Skeletal muscle satellite cell (primary cell): ENCODE data around the gene EGFL8.

Experiments
- H3K27me3 ChIP-seq: 2 replicates; pipeline ENCODE4 v1.7.0; 2013; ENCODE audit warnings: low read length; ENCODE audit not compliant: control insufficient read depth, insufficient read depth
- H3K36me3 ChIP-seq: 2 replicates; pipeline ENCODE4 v1.7.0; 2013; ENCODE audit warnings: mild to moderate bottlenecking, control low read depth, low read length; ENCODE audit not compliant: insufficient read depth
- H3K4me1 ChIP-seq: 2 replicates; pipeline ENCODE4 v1.7.0; 2013; ENCODE audit warnings: low read length; ENCODE audit not compliant: control insufficient read depth, insufficient read depth
- H3K4me2 ChIP-seq: 2 replicates; pipeline ENCODE4 v1.7.0; 2013; ENCODE audit warnings: mild to moderate bottlenecking, low read length
- H3K4me3 ChIP-seq: 2 replicates; pipeline ENCODE4 v1.7.0; 2013; ENCODE audit warnings: low read length
- H3K9ac ChIP-seq: 2 replicates; pipeline ENCODE4 v1.7.0; 2013; ENCODE audit warnings: mild to moderate bottlenecking, low read depth, low read length, moderate library complexity
- H3K9me3 ChIP-seq: replicated peaks from 2 replicates; pipeline ENCODE4 v1.7.0; 2013; ENCODE audit warnings: mild to moderate bottlenecking, control low read depth, low read length

Gene EGFL8

DNA sequence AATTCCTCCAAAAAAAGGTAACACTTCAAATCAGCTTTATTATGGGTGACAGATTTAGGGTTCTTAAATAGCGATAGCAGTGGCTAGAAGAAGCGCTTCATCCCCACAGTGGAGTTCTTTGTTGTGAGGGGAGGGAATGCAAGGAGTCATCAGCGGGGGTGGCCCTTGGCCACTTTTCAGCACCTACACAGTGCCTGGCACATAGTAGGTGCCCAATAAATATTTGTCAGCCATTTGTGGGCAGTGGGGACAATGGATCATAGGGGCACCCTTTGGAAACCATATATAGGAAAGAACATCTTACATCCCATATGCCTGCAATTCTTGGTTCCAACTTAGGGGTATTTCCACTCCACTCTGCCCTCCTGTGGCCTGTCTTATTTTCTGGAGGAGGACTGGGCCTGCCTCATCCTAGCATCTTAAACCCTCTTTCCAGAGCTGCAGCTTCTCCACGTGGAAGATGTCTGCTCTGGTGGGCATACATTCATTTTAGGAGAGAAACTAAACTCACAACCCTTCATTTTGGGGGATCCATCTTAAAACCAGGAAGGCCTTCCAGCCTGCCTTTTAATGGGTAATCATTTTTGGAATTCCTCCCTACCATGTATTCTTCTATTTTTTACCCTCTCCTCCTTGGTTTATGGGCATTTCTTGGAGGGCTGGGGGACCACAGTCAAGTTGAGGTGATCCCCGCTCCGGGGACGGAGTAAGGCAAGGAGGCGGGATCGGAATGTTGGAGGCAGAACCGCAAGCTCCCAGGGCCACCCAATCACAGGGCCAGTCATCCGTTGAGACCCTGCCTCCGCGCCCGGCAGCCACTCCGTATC lies 30.6 kb downstream of the EGFL8 start:
- H3K4me1 ChIP-seq, result peaks cover 34% of the 10 kb centered on the region
- H3K9ac ChIP-seq, result peak overlapping the region; percentile 94
- H3K9me3 ChIP-seq, result no peaks in the 10 kb centered on the region

DNA sequence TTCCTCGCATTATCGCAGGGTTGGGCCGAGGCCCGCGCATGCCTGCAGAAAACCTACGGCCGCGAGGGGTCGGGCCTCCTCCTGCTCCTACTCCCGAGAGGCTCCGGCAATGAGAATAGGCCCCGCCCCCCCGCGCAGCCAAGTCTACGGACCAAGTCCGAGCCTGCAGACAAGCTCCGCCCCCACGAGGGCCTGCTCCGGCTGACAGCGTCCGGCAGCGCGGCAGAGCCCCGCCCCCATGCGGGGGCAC lies 31.2 kb downstream of the EGFL8 start:
- Histone ChIP-seq H3K27me3 (no peaks in the 10 kb centered on the region), H3K4me2 (peak overlapping the region; percentile 99), H3K4me3 (no peak overlapping the region), H3K36me3 (no peaks in the 10 kb centered on the region), H3K9me3 (no peaks in the 10 kb centered on the region), H3K9ac (peak overlapping the region; percentile 100), H3K4me1 (peaks cover 31% of the 10 kb centered on the region)

More for the DNA sequence above, 30.6 kb downstream of the EGFL8 start:
- Histone ChIP-seq H3K36me3 (no peaks in the 10 kb centered on the region), H3K4me3 (peak overlapping the region; percentile 78), H3K4me2 (peak overlapping the region; percentile 99), H3K27me3 (no peaks in the 10 kb centered on the region)

- peak overlapping the region; percentile 99 for H3K4me2 ChIP-seq
- H3K27me3 ChIP-seq, result no peaks in the 10 kb centered on the region
- peak overlapping the region; percentile 97 for H3K4me3 ChIP-seq
- peaks cover 26% of the 10 kb centered on the region for H3K4me1 ChIP-seq
- H3K36me3 ChIP-seq, result no peaks in the 10 kb centered on the region
- H3K9me3 ChIP-seq, result no peaks in the 10 kb centered on the region
- H3K9ac ChIP-seq, result peak overlapping the region; percentile 100
Measured at GRCh38 chr6:32195902-32196681, 31.7 kb downstream of the EGFL8 start.

DNA sequence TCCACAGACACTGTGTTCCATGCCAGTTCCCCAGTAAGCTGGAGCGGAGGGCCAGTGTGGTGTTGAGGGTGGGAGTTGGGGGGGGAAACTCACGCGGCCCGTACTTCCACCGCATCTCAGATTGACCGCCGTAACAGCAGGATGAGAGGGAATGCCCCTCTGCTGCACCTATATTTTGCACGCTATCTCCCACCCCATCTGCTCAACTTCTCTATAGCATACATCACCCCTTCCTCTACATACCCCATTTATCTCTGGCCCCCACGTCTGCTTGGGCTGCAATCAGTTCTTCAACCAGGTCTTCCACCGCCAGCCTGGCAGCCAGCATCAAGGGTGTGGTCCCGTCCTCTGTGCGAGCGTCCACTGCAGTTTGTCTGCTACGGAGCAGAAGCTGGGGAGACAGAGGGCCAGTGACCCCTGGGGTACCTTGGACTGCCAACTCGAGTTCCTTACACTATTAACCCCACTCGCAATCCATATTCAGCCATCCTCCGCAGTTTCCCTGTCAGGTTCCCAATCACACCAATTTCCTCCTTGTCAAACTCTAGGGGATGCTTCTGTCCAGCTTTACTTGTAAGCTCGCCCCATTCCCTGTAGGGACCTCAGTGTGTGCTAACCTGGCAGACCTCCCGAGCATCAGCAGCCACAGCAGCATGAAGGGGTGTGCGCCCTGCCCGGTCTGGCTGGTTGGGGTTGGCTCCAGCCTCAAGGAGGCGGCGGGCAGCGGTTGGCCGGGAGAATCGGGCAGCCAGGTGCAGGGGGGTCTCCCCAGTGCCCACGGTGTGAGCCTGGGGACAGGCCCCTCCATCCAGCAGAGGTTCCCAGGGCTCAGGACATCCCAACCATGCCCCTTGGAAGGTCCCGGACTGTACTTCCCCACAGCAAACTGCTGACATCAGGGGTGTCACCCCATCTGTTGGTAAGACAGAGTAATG lies 32.6 kb downstream of the EGFL8 start:
- Histone ChIP-seq H3K4me3 (peak overlapping the region; percentile 97), H3K9me3 (no peaks in the 10 kb centered on the region), H3K27me3 (peaks cover 6% of the 10 kb centered on the region), H3K4me2 (peak overlapping the region; percentile 99), H3K4me1 (peaks cover 25% of the 10 kb centered on the region), H3K36me3 (no peaks in the 10 kb centered on the region), H3K9ac (peak overlapping the region; percentile 100)

GRCh38 chr6:32198345-32198696 lies 33.9 kb downstream of the EGFL8 start:
- Histone ChIP-seq H3K4me2 (no peak overlapping the region), H3K4me1 (peaks cover 19% of the 10 kb centered on the region), H3K4me3 (no peak overlapping the region), H3K36me3 (no peaks in the 10 kb centered on the region), H3K9me3 (no peaks in the 10 kb centered on the region), H3K27me3 (peaks cover 6% of the 10 kb centered on the region), H3K9ac (no peak overlapping the region)

- H3K27me3 ChIP-seq, result peaks cover 7% of the 10 kb centered on the region
- H3K4me1 ChIP-seq, result peaks cover 19% of the 10 kb centered on the region
Measured at GRCh38 chr6:32198866-32199265, 34.5 kb downstream of the EGFL8 start.

DNA sequence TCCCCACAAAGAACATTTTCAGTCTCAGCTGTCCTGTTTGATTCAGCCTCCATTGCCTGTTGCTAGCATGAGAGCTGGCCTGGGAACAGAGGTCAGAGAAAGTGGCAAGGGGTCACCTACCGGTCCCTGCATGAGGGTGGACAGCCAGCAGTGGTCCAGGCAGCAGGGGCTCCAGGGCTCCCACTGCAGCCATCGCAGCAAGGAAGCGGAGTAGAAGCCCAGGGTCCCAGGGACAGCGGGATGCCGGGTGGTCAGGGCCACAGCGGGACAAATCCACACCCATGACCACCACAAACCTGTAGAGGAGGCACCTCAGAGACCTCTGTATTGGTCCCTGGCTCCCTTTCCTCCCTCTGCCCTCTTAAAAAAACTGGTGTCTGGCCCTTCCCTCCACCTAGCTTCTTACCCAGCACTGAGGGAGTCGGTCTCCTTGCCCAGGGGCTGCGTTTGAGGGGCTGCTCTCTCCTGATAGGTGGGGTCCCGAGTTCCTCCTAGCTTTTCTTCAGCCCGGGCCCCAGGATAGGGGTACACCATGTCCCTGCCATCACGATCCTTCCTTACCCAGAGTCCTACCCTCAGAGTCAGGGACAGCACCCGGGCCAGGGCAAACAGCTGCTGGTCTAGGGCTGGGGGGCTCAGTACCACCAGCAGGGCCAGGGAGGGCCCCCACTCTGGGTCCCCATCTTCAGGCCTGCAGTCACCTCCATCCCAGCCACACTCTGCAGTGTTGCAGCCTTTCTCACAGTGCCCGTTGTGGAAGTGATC lies 36.5 kb downstream of the EGFL8 start:
- no peak overlapping the region for H3K9ac ChIP-seq

More at GRCh38 chr6:32198866-32199265, 34.5 kb downstream of the EGFL8 start:
- H3K9ac ChIP-seq, result no peak overlapping the region
- H3K9me3 ChIP-seq, result no peaks in the 10 kb centered on the region
- H3K4me3 ChIP-seq, result no peak overlapping the region
- H3K4me2 ChIP-seq, result no peak overlapping the region
- no peaks in the 10 kb centered on the region for H3K36me3 ChIP-seq

DNA sequence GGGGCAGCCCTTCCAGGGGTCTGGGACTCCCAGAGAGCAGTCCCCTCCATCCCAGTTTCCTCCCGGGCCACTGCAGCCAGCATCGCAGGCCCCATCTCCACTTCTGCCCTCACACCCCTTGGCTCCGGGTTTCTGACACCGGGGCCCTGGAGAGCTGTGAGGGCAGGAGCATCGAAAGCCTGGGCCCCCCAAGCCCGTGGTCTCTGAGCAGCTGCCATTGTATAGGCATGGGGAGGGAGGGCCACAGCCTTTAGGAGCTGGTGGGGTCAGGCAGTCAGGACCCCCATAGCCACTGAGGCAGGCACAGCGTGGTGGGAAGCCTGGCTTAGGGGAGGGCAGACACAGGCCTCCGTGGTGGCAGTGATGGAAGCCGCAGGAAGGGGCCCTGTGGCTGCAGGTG lies 37.8 kb downstream of the EGFL8 start:
- Histone ChIP-seq H3K4me2 (no peak overlapping the region), H3K27me3 (peaks cover 13% of the 10 kb centered on the region), H3K4me3 (no peak overlapping the region), H3K9ac (no peak overlapping the region), H3K36me3 (no peaks in the 10 kb centered on the region), H3K9me3 (no peaks in the 10 kb centered on the region), H3K4me1 (peaks cover under 1% of the 10 kb centered on the region)

More for the DNA sequence above, 36.5 kb downstream of the EGFL8 start:
- H3K4me1 ChIP-seq, result peaks cover 10% of the 10 kb centered on the region
- no peaks in the 10 kb centered on the region for H3K36me3 ChIP-seq
- no peak overlapping the region for H3K4me3 ChIP-seq
- H3K4me2 ChIP-seq, result no peak overlapping the region
- H3K27me3 ChIP-seq, result peaks cover 13% of the 10 kb centered on the region
- no peaks in the 10 kb centered on the region for H3K9me3 ChIP-seq

DNA sequence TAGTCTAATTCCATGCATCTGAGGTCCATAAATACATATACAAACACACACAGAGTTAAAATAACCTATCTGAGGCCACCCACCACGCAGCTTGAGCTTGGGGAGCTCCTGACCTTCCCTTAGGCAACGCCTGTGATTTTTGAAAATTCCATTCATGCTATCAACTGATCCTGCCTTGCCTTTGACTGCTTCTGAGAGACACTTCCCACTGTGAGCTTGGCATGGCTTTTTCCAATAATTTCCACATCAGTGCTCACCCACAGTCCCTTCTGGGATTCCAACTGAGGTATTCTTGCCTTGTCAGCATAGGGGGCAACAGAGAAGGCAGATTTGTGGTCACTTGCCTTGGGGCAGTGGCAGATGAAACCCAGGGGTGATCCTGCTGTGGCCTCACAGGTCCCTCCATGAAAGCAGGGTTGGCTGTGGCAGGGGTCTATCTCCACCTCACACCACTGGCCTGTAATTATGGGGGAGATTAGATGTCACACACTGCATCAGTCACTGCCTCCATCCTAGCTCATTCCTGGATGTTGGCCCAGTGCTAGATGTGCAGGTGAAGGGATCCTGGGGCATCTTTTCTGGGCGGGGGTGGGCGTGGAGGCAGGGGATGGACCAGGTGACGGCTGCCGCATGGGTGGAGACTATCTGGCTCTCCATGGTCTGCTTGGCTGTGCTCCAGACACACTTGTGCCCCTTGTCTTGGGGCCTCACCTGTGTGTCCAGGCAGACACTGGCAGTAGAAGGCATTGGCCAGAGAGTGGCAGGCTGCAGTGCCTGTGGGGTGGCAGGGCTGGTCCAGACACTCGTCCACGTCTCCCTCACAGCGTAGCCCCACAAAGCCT lies 39.3 kb downstream of the EGFL8 start:
- Histone ChIP-seq H3K4me2 (no peak overlapping the region), H3K4me1 (no peaks in the 10 kb centered on the region), H3K9ac (no peak overlapping the region), H3K36me3 (no peaks in the 10 kb centered on the region), H3K9me3 (no peaks in the 10 kb centered on the region), H3K4me3 (no peak overlapping the region), H3K27me3 (peaks cover 15% of the 10 kb centered on the region)

GRCh38 chr6:32204268-32204715 lies 39.9 kb downstream of the EGFL8 start:
- Histone ChIP-seq H3K36me3 (no peaks in the 10 kb centered on the region), H3K9ac (no peak overlapping the region), H3K4me3 (no peak overlapping the region), H3K4me2 (no peak overlapping the region), H3K9me3 (no peaks in the 10 kb centered on the region), H3K27me3 (peaks cover 18% of the 10 kb centered on the region), H3K4me1 (no peaks in the 10 kb centered on the region)
